Panc1 (cell line): ENCODE data around the gene SLC38A5.

ENCODE experiments used
- POLR2AphosphoS5 ChIP-seq: IDR thresholded peaks from 2 replicates; pipeline ENCODE4 v1.6.1; 2012; ENCODE audit warnings: mild to moderate bottlenecking, low read depth, low read length, moderate library complexity
- SIN3A ChIP-seq: IDR thresholded peaks from 2 replicates; pipeline ENCODE4 v1.6.1; 2012; ENCODE audit warnings: low read depth, mild to moderate bottlenecking, low read length, moderate library complexity, borderline replicate concordance; ENCODE audit not compliant: insufficient read depth
- TCF7L2 ChIP-seq: IDR thresholded peaks from 2 replicates; pipeline ENCODE4 v1.6.1; 2011; ENCODE audit warnings: mild to moderate bottlenecking, low read depth, low read length, inconsistent platforms
- TF ChIP-seq, protein P1 (sequence below): fragments of 450-650 bp; IDR thresholded peaks from 2 replicates; pipeline ENCODE4 v1.5.1; 2017; ENCODE audit warnings: mild to moderate bottlenecking
- TF ChIP-seq, protein P2 (sequence below), 2 experiments: IDR thresholded peaks; 2 replicates each; pipeline ENCODE4 v1.6.1; 2011 to 2012; ENCODE audit warnings: low read depth in 2 of 2, control low read depth in 1 of 2, low read length in 1 of 2, mild to moderate bottlenecking in 1 of 2, moderate library complexity in 1 of 2; ENCODE audit not compliant: insufficient read depth in 1 of 2

GRCh38 chrX:48475774-48476577 lies 5.9 kb upstream of the SLC38A5 start, which contains the start of gene FTSJ1:
- TF ChIP-seq, protein P1, sequence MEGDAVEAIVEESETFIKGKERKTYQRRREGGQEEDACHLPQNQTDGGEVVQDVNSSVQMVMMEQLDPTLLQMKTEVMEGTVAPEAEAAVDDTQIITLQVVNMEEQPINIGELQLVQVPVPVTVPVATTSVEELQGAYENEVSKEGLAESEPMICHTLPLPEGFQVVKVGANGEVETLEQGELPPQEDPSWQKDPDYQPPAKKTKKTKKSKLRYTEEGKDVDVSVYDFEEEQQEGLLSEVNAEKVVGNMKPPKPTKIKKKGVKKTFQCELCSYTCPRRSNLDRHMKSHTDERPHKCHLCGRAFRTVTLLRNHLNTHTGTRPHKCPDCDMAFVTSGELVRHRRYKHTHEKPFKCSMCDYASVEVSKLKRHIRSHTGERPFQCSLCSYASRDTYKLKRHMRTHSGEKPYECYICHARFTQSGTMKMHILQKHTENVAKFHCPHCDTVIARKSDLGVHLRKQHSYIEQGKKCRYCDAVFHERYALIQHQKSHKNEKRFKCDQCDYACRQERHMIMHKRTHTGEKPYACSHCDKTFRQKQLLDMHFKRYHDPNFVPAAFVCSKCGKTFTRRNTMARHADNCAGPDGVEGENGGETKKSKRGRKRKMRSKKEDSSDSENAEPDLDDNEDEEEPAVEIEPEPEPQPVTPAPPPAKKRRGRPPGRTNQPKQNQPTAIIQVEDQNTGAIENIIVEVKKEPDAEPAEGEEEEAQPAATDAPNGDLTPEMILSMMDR, result no peak
- TF ChIP-seq, protein P2, sequence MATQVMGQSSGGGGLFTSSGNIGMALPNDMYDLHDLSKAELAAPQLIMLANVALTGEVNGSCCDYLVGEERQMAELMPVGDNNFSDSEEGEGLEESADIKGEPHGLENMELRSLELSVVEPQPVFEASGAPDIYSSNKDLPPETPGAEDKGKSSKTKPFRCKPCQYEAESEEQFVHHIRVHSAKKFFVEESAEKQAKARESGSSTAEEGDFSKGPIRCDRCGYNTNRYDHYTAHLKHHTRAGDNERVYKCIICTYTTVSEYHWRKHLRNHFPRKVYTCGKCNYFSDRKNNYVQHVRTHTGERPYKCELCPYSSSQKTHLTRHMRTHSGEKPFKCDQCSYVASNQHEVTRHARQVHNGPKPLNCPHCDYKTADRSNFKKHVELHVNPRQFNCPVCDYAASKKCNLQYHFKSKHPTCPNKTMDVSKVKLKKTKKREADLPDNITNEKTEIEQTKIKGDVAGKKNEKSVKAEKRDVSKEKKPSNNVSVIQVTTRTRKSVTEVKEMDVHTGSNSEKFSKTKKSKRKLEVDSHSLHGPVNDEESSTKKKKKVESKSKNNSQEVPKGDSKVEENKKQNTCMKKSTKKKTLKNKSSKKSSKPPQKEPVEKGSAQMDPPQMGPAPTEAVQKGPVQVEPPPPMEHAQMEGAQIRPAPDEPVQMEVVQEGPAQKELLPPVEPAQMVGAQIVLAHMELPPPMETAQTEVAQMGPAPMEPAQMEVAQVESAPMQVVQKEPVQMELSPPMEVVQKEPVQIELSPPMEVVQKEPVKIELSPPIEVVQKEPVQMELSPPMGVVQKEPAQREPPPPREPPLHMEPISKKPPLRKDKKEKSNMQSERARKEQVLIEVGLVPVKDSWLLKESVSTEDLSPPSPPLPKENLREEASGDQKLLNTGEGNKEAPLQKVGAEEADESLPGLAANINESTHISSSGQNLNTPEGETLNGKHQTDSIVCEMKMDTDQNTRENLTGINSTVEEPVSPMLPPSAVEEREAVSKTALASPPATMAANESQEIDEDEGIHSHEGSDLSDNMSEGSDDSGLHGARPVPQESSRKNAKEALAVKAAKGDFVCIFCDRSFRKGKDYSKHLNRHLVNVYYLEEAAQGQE (IDR thresholded peaks at IDR 0.05; ENCODE audit: insufficient read depth in 1 of 2, low read depth in 2 of 2, low read length in 1 of 2), result 0 out of 4 replicates have a peak, but pooled peaks of 1 of the 2 experiments have one; percentile 23
- peak; percentile 48; the same call in 1 of the 2 replicates for TF ChIP-seq POLR2AphosphoS5
- no peak for TF ChIP-seq SIN3A
- peak; percentile 93 for TF ChIP-seq TCF7L2
